ENCODE data around the gene GRIN3B.
"Not testable (repeated sequence)": the region's sequence is repeated elsewhere in the genome, so short reads cannot be mapped to it uniquely, and the experiment has no call there.

Gene GRIN3B

GRCh38 chr19:1020868-1021425 lies 20.7 kb downstream of the GRIN3B start, which contains the start of gene TMEM259:
Gene TMEM259, minus strand, starts transcription at chr19:1021123. Its CDS starts 127 bp downstream, at chr19:1020996.
- DNase-seq: peak; percentile 98

- not testable (repeated sequence) for DNase-seq
Measured at GRCh38 chr19:1023883-1024188, 23.6 kb downstream of the GRIN3B start.

GRCh38 chr19:1025080-1025479 lies 24.9 kb downstream of the GRIN3B start:
- DNase-seq: not testable (repeated sequence)

GRCh38 chr19:1025960-1026782 lies 26.0 kb downstream of the GRIN3B start, which contains the start of gene CNN2:
Gene CNN2, plus strand, starts transcription at chr19:1026608. Its CDS starts 54 bp downstream, at chr19:1026662.
- peak; percentile 54 to 60 for DNase-seq

- DNase-seq: peak; percentile 38 to 42
Measured at GRCh38 chr19:1026783-1027649, 26.8 kb downstream of the GRIN3B start.

- no peak for DNase-seq
Measured at GRCh38 chr19:1027650-1028061, 27.4 kb downstream of the GRIN3B start.

- DNase-seq: peak; percentile 66 to 71
Measured at GRCh38 chr19:1028062-1028926, 28.1 kb downstream of the GRIN3B start.

GRCh38 chr19:1032264-1032867 lies 32.1 kb downstream of the GRIN3B start:
- DNase-seq: no peak

- peak in 1 of 2 donors; percentile 28 for DNase-seq
Measured at GRCh38 chr19:1035998-1036621, 35.9 kb downstream of the GRIN3B start.

- no peak for DNase-seq
Measured at GRCh38 chr19:1037621-1038064, 37.4 kb downstream of the GRIN3B start.

GRCh38 chr19:1038978-1039645 lies 38.9 kb downstream of the GRIN3B start:
- DNase-seq: peak in 1 of 2 donors; percentile 23

- DNase-seq: peak; percentile 98 to 99
Measured at GRCh38 chr19:1039646-1040475, 39.6 kb downstream of the GRIN3B start, which contains the start of gene ABCA7. Gene ABCA7, plus strand, starts transcription at chr19:1040107. Its CDS starts 1,255 bp downstream, at chr19:1041362.

- peak; percentile 93 for DNase-seq
Measured at GRCh38 chr19:1040476-1041271, 40.5 kb downstream of the GRIN3B start.

- DNase-seq: no peak
Measured at GRCh38 chr19:1041272-1041834, 41.1 kb downstream of the GRIN3B start.

- no peak for DNase-seq
Measured at GRCh38 chr19:1041835-1042685, 41.8 kb downstream of the GRIN3B start.

GRCh38 chr19:1042689-1043511 lies 42.7 kb downstream of the GRIN3B start:
- no peak for DNase-seq

GRCh38 chr19:1045247-1045603 lies 45.0 kb downstream of the GRIN3B start:
- peak; percentile 79 to 84 for DNase-seq

Measured in CD4-positive, alpha-beta T cell treated with Interleukin-1 beta for 1 hour (primary cell).